GM19455 (cell line): ENCODE measurements around the gene SSBP2.
"Not testable (repeated sequence)": the region's sequence is repeated elsewhere in the genome, so short reads cannot be mapped to it uniquely, and the experiment has no call there.

Experiments used
- ATAC-seq: cut with Tn5 transposase; IDR thresholded peaks from one replicate; pipeline ENCODE4 v1.9.1; 2021; ENCODE audit not compliant: unreplicated experiment

Gene SSBP2

GRCh38 chr5:81605299-81605698 is 145.6 kb downstream of the SSBP2 start:
- ATAC-seq, result no peak

GRCh38 chr5:81604193-81604592 is 146.7 kb downstream of the SSBP2 start:
- no peak for ATAC-seq

- ATAC-seq, result no peak
Observed at GRCh38 chr5:81601919-81602318, 149.0 kb downstream of the SSBP2 start.

- ATAC-seq, result not testable (repeated sequence)
Observed at GRCh38 chr5:81592085-81592484, 158.8 kb downstream of the SSBP2 start.

GRCh38 chr5:81590498-81591384 is 160.2 kb downstream of the SSBP2 start:
- ATAC-seq, result no peak

GRCh38 chr5:81579262-81579924 is 171.5 kb downstream of the SSBP2 start:
- ATAC-seq, result no peak

GRCh38 chr5:81577091-81577490 is 173.8 kb downstream of the SSBP2 start:
- ATAC-seq, result no peak

- no peak for ATAC-seq
Observed at GRCh38 chr5:81575924-81576323, 175.0 kb downstream of the SSBP2 start.

GRCh38 chr5:81572201-81572600 is 178.7 kb downstream of the SSBP2 start:
- ATAC-seq, result no peak

GRCh38 chr5:81558188-81558587 is 192.7 kb downstream of the SSBP2 start:
- ATAC-seq, result no peak

GRCh38 chr5:81556809-81557208 is 194.1 kb downstream of the SSBP2 start:
- ATAC-seq, result no peak

GRCh38 chr5:81555865-81556264 is 195.0 kb downstream of the SSBP2 start:
- ATAC-seq, result no peak

- no peak for ATAC-seq
Observed at GRCh38 chr5:81554647-81555046, 196.2 kb downstream of the SSBP2 start.

GRCh38 chr5:81553567-81554212 is 197.2 kb downstream of the SSBP2 start:
- ATAC-seq, result no peak

GRCh38 chr5:81552852-81553566 is 197.9 kb downstream of the SSBP2 start:
- no peak for ATAC-seq

GRCh38 chr5:81549123-81549522 is 201.8 kb downstream of the SSBP2 start:
- ATAC-seq, result no peak

- no peak for ATAC-seq
Observed at GRCh38 chr5:81547001-81547400, 203.9 kb downstream of the SSBP2 start.

- no peak for ATAC-seq
Observed at GRCh38 chr5:81545911-81546310, 205.0 kb downstream of the SSBP2 start.

GRCh38 chr5:81544351-81545018 is 206.4 kb downstream of the SSBP2 start:
- no peak for ATAC-seq

GRCh38 chr5:81542242-81542641 is 208.7 kb downstream of the SSBP2 start:
- ATAC-seq, result no peak
